WTC11 (cell line): ENCODE measurements around the gene IVD.

ENCODE experiments used
- CTCF ChIP-seq: fragments of 200-600 bp; IDR thresholded peaks from 2 replicates; pipeline ENCODE4 v1.8.0; 2022; ENCODE audit warnings: antibody characterized with exemption
- FOXP1 ChIP-seq: sonication (generic); formaldehyde crosslinking; IDR thresholded peaks from 2 replicates; pipeline ENCODE4 v1.8.0; 2022; ENCODE audit warnings: missing genetic modification reagents, mild to moderate bottlenecking, moderate library complexity, borderline replicate concordance
- JUN ChIP-seq: sonication (generic); formaldehyde crosslinking; IDR thresholded peaks from 2 replicates; pipeline ENCODE4 v1.8.0; 2023; ENCODE audit warnings: mild to moderate bottlenecking, missing genetic modification reagents
- NR3C1 ChIP-seq: sonication (generic); formaldehyde crosslinking; conservative IDR thresholded peaks from 2 replicates; pipeline ENCODE4 v1.8.1; 2023; ENCODE audit warnings: low read depth, mild to moderate bottlenecking, missing genetic modification reagents
- PRRX2 ChIP-seq: fragments of 250-450 bp; sonication (Bioruptor Pico); IDR thresholded peaks from 2 replicates; pipeline ENCODE4 v1.8.0; 2021; ENCODE audit warnings: mild to moderate bottlenecking
- ZBTB43 ChIP-seq: sonication (generic); formaldehyde crosslinking; IDR thresholded peaks from 2 replicates; pipeline ENCODE4 v1.8.1; 2023; ENCODE audit warnings: mild to moderate bottlenecking, missing genetic modification reagents

GRCh38 chr15:40465939-40466338 is 60.3 kb downstream of the IVD start:
- no peak for TF ChIP-seq CTCF
- TF ChIP-seq JUN (CRISPR knock-in tag) = no peak
- TF ChIP-seq FOXP1 (CRISPR knock-in tag) = no peak
- TF ChIP-seq ZBTB43 = no peak
- TF ChIP-seq NR3C1 = no peak
- TF ChIP-seq PRRX2 (CRISPR knock-in tag) = no peak
